ENCODE results near the gene UXS1. TPM values are rescaled to one million over a fixed set of nuclear protein-coding genes. Genes with fewer than 3 reads are reported as not detected.
A peak's percentile ranks its signal among the peaks of the same experiment; 100 is the strongest.

The UXS1 gene
- total and polyA plus RNA-seq, 7 donors: 8.4 to 59.8 (median 21.3) TPM

DNA sequence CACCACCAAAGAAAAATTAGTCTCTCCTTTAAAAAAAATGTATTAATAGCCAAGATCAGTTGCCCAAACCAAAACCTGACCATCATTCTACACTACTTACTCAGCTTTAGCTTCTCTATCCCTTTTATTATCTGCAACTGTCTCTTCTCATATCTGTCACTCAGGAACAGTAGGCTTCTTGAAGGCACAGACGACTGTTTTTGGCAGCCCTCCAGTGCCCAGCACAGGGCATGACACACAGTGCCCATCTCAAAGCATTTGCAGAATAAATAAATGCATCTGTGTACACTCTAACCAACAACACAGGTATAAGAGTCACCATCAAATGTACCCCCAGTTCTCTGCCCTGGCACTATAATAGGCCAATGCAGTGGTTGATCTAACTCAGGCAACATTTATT lies 117.2 kb downstream of the UXS1 start:
- Histone ChIP-seq H3K4me1 (peaks cover 0 to 14% (median 8%) of the 10 kb centered on the region in 4 donors), H3K27me3 (no peaks in the 10 kb centered on the region), H3K27ac (no peak overlapping the region), H3K36me3 (no peaks in the 10 kb centered on the region), H3K9me3 (no peaks in the 10 kb centered on the region), H3K4me3 (no peak overlapping the region)
- DNase-seq: no peak
- intact Hi-C loops (cut with DNase I): no loop called here
- TF ChIP-seq, protein P1, sequence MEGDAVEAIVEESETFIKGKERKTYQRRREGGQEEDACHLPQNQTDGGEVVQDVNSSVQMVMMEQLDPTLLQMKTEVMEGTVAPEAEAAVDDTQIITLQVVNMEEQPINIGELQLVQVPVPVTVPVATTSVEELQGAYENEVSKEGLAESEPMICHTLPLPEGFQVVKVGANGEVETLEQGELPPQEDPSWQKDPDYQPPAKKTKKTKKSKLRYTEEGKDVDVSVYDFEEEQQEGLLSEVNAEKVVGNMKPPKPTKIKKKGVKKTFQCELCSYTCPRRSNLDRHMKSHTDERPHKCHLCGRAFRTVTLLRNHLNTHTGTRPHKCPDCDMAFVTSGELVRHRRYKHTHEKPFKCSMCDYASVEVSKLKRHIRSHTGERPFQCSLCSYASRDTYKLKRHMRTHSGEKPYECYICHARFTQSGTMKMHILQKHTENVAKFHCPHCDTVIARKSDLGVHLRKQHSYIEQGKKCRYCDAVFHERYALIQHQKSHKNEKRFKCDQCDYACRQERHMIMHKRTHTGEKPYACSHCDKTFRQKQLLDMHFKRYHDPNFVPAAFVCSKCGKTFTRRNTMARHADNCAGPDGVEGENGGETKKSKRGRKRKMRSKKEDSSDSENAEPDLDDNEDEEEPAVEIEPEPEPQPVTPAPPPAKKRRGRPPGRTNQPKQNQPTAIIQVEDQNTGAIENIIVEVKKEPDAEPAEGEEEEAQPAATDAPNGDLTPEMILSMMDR (IDR thresholded peaks at IDR 0.05): no peak
- no peak for TF ChIP-seq POLR2A (IDR thresholded peaks at IDR 0.05)
- TF ChIP-seq EP300 (IDR thresholded peaks at IDR 0.05): no peak
- no peak for TF ChIP-seq POLR2AphosphoS5 (IDR thresholded peaks at IDR 0.05)
- WGBS, 2 donors: 58 to 63% methylated on average over 1 of the region's 1 CpG

- H3K4me3 ChIP-seq: no peak overlapping the region
- WGBS, 2 donors: 88 to 89% methylated on average over 3 of the region's 3 CpGs
- H3K27ac ChIP-seq: no peak overlapping the region
- H3K4me1 ChIP-seq: peaks cover 0 to 28% (median 24%) of the 10 kb centered on the region in 4 donors
- DNase-seq: no peak
- no peaks in the 10 kb centered on the region for H3K27me3 ChIP-seq
- intact Hi-C loops (cut with DNase I): no loop called here
- H3K9me3 ChIP-seq: no peaks in the 10 kb centered on the region
- H3K36me3 ChIP-seq: no peaks in the 10 kb centered on the region
- TF ChIP-seq POLR2A (IDR thresholded peaks at IDR 0.05) (no peak), EP300 (IDR thresholded peaks at IDR 0.05) (no peak), POLR2AphosphoS5 (IDR thresholded peaks at IDR 0.05) (no peak)
- TF ChIP-seq, protein P1 (IDR thresholded peaks at IDR 0.05): no peak
Measured at GRCh38 chr2:106075048-106075447, 119.1 kb downstream of the UXS1 start.

GRCh38 chr2:106073678-106074406 lies 120.3 kb downstream of the UXS1 start:
- TF ChIP-seq, protein P1 (IDR thresholded peaks at IDR 0.05): no peak
- TF ChIP-seq POLR2AphosphoS5 (IDR thresholded peaks at IDR 0.05) (no peak), POLR2A (IDR thresholded peaks at IDR 0.05) (no peak), EP300 (IDR thresholded peaks at IDR 0.05) (no peak)
- no peak overlapping the region for H3K27ac ChIP-seq
- H3K36me3 ChIP-seq: no peaks in the 10 kb centered on the region
- no peak overlapping the region for H3K4me3 ChIP-seq
- DNase-seq: no peak
- no peaks in the 10 kb centered on the region for H3K9me3 ChIP-seq
- WGBS, 2 donors: 85 to 94% methylated on average over 17 of the region's 17 CpGs
- peaks cover 0 to 31% (median 27%) of the 10 kb centered on the region in 4 donors for H3K4me1 ChIP-seq
- no peaks in the 10 kb centered on the region for H3K27me3 ChIP-seq
- intact Hi-C loops (cut with DNase I): no loop called here

GRCh38 chr2:106070181-106070580 lies 123.9 kb downstream of the UXS1 start:
- Histone ChIP-seq H3K4me1 (peaks cover 0 to 46% (median 41%) of the 10 kb centered on the region in 4 donors), H3K9me3 (no peaks in the 10 kb centered on the region), H3K36me3 (no peaks in the 10 kb centered on the region), H3K27me3 (no peaks in the 10 kb centered on the region), H3K4me3 (no peak overlapping the region), H3K27ac (peak overlapping the region in 1 of 4 donors; percentile 21)
- 93 to 94% methylated on average over 4 of the region's 4 CpGs for WGBS, 2 donors
- TF ChIP-seq POLR2A (IDR thresholded peaks at IDR 0.05) (no peak), POLR2AphosphoS5 (IDR thresholded peaks at IDR 0.05) (no peak), EP300 (IDR thresholded peaks at IDR 0.05) (no peak)
- TF ChIP-seq, protein P1 (IDR thresholded peaks at IDR 0.05): no peak
- no peak for DNase-seq
- intact Hi-C loops (cut with DNase I): no loop called here

Data from sigmoid colon (tissue), 7 donors.